ENCODE measurements around the gene GALNT17.

DNA sequence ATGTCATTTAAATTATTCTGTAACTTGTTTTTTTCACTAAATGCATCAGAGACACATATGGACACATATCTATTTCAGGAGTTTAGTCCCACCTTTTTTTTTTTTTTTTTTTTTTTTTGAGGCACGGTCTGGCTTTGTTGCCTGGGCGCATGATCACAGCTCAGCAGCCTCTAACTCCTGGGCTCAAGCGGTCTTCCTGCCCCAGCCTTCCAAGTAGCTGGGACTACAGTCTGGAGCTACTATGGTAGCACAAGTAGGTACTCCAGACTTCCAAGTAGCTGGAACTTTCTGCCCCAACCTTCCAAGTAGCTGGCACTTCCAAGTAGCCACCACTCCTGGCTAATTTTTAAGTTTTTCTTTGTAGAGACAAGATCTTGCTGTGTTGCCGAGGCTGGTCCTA, 407.7 kb downstream of the GALNT17 start:
- TF ChIP-seq, protein P1, sequence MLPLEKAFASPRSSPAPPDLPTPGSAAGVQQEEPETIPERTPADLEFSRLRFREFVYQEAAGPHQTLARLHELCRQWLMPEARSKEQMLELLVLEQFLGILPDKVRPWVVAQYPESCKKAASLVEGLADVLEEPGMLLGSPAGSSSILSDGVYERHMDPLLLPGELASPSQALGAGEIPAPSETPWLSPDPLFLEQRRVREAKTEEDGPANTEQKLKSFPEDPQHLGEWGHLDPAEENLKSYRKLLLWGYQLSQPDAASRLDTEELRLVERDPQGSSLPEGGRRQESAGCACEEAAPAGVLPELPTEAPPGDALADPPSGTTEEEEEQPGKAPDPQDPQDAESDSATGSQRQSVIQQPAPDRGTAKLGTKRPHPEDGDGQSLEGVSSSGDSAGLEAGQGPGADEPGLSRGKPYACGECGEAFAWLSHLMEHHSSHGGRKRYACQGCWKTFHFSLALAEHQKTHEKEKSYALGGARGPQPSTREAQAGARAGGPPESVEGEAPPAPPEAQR (tag by site-specific recombination; IDR thresholded peaks at IDR 0.05): no peak
- TF ChIP-seq, protein P2, sequence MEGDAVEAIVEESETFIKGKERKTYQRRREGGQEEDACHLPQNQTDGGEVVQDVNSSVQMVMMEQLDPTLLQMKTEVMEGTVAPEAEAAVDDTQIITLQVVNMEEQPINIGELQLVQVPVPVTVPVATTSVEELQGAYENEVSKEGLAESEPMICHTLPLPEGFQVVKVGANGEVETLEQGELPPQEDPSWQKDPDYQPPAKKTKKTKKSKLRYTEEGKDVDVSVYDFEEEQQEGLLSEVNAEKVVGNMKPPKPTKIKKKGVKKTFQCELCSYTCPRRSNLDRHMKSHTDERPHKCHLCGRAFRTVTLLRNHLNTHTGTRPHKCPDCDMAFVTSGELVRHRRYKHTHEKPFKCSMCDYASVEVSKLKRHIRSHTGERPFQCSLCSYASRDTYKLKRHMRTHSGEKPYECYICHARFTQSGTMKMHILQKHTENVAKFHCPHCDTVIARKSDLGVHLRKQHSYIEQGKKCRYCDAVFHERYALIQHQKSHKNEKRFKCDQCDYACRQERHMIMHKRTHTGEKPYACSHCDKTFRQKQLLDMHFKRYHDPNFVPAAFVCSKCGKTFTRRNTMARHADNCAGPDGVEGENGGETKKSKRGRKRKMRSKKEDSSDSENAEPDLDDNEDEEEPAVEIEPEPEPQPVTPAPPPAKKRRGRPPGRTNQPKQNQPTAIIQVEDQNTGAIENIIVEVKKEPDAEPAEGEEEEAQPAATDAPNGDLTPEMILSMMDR (tag by site-specific recombination; IDR thresholded peaks at IDR 0.05): no peak
- no peak for TF ChIP-seq ZNF501 (tag by site-specific recombination; IDR thresholded peaks at IDR 0.05)
- TF ChIP-seq ZNF416 (tag by site-specific recombination; IDR thresholded peaks at IDR 0.05): no peak
- TF ChIP-seq, protein P3, sequence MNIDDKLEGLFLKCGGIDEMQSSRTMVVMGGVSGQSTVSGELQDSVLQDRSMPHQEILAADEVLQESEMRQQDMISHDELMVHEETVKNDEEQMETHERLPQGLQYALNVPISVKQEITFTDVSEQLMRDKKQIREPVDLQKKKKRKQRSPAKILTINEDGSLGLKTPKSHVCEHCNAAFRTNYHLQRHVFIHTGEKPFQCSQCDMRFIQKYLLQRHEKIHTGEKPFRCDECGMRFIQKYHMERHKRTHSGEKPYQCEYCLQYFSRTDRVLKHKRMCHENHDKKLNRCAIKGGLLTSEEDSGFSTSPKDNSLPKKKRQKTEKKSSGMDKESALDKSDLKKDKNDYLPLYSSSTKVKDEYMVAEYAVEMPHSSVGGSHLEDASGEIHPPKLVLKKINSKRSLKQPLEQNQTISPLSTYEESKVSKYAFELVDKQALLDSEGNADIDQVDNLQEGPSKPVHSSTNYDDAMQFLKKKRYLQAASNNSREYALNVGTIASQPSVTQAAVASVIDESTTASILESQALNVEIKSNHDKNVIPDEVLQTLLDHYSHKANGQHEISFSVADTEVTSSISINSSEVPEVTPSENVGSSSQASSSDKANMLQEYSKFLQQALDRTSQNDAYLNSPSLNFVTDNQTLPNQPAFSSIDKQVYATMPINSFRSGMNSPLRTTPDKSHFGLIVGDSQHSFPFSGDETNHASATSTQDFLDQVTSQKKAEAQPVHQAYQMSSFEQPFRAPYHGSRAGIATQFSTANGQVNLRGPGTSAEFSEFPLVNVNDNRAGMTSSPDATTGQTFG (tag by site-specific recombination; IDR thresholded peaks at IDR 0.05; ENCODE audit: borderline replicate concordance): no peak
- TF ChIP-seq ZFP37 (tag by site-specific recombination; IDR thresholded peaks at IDR 0.05): no peak
- TF ChIP-seq, protein P4, sequence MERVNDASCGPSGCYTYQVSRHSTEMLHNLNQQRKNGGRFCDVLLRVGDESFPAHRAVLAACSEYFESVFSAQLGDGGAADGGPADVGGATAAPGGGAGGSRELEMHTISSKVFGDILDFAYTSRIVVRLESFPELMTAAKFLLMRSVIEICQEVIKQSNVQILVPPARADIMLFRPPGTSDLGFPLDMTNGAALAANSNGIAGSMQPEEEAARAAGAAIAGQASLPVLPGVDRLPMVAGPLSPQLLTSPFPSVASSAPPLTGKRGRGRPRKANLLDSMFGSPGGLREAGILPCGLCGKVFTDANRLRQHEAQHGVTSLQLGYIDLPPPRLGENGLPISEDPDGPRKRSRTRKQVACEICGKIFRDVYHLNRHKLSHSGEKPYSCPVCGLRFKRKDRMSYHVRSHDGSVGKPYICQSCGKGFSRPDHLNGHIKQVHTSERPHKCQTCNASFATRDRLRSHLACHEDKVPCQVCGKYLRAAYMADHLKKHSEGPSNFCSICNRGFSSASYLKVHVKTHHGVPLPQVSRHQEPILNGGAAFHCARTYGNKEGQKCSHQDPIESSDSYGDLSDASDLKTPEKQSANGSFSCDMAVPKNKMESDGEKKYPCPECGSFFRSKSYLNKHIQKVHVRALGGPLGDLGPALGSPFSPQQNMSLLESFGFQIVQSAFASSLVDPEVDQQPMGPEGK (tag by site-specific recombination; IDR thresholded peaks at IDR 0.05): no peak
- TF ChIP-seq ZNF658 (tag by site-specific recombination; IDR thresholded peaks at IDR 0.05): no peak
- TF ChIP-seq, protein P5, sequence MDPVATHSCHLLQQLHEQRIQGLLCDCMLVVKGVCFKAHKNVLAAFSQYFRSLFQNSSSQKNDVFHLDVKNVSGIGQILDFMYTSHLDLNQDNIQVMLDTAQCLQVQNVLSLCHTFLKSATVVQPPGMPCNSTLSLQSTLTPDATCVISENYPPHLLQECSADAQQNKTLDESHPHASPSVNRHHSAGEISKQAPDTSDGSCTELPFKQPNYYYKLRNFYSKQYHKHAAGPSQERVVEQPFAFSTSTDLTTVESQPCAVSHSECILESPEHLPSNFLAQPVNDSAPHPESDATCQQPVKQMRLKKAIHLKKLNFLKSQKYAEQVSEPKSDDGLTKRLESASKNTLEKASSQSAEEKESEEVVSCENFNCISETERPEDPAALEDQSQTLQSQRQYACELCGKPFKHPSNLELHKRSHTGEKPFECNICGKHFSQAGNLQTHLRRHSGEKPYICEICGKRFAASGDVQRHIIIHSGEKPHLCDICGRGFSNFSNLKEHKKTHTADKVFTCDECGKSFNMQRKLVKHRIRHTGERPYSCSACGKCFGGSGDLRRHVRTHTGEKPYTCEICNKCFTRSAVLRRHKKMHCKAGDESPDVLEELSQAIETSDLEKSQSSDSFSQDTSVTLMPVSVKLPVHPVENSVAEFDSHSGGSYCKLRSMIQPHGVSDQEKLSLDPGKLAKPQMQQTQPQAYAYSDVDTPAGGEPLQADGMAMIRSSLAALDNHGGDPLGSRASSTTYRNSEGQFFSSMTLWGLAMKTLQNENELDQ (tag by site-specific recombination; IDR thresholded peaks at IDR 0.05; ENCODE audit: low read depth): no peak
- no peak for TF ChIP-seq KLF8 (tag by site-specific recombination; IDR thresholded peaks at IDR 0.05)
- TF ChIP-seq, protein P6, sequence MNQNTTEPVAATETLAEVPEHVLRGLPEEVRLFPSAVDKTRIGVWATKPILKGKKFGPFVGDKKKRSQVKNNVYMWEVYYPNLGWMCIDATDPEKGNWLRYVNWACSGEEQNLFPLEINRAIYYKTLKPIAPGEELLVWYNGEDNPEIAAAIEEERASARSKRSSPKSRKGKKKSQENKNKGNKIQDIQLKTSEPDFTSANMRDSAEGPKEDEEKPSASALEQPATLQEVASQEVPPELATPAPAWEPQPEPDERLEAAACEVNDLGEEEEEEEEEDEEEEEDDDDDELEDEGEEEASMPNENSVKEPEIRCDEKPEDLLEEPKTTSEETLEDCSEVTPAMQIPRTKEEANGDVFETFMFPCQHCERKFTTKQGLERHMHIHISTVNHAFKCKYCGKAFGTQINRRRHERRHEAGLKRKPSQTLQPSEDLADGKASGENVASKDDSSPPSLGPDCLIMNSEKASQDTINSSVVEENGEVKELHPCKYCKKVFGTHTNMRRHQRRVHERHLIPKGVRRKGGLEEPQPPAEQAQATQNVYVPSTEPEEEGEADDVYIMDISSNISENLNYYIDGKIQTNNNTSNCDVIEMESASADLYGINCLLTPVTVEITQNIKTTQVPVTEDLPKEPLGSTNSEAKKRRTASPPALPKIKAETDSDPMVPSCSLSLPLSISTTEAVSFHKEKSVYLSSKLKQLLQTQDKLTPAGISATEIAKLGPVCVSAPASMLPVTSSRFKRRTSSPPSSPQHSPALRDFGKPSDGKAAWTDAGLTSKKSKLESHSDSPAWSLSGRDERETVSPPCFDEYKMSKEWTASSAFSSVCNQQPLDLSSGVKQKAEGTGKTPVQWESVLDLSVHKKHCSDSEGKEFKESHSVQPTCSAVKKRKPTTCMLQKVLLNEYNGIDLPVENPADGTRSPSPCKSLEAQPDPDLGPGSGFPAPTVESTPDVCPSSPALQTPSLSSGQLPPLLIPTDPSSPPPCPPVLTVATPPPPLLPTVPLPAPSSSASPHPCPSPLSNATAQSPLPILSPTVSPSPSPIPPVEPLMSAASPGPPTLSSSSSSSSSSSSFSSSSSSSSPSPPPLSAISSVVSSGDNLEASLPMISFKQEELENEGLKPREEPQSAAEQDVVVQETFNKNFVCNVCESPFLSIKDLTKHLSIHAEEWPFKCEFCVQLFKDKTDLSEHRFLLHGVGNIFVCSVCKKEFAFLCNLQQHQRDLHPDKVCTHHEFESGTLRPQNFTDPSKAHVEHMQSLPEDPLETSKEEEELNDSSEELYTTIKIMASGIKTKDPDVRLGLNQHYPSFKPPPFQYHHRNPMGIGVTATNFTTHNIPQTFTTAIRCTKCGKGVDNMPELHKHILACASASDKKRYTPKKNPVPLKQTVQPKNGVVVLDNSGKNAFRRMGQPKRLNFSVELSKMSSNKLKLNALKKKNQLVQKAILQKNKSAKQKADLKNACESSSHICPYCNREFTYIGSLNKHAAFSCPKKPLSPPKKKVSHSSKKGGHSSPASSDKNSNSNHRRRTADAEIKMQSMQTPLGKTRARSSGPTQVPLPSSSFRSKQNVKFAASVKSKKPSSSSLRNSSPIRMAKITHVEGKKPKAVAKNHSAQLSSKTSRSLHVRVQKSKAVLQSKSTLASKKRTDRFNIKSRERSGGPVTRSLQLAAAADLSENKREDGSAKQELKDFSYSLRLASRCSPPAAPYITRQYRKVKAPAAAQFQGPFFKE (tag by site-specific recombination; IDR thresholded peaks at IDR 0.05; ENCODE audit: borderline replicate concordance): no peak
- TF ChIP-seq ZNF843 (tag by site-specific recombination; IDR thresholded peaks at IDR 0.05): no peak

Measured in HEK293 (cell line).